Esophagus muscularis mucosa (tissue), 4 donors: ENCODE measurements around the gene TAF3.

ENCODE experiments used
- CTCF ChIP-seq, 3 experiments: fragments of 200-600 bp in 2 of 3; fragments of 450-650 bp in 1 of 3; sonication (generic) in 2 of 3; IDR thresholded peaks; one replicate each; pipeline ENCODE4 v1.5.1; 2017 to 2019; ENCODE audit warnings: antibody characterized with exemption in 3 of 3, mild to moderate bottlenecking in 2 of 3, moderate library complexity in 1 of 3
- EP300 ChIP-seq: sonication (generic); formaldehyde crosslinking; IDR thresholded peaks from one replicate; pipeline ENCODE4 v1.6.1; 2017; ENCODE audit warnings: antibody characterized with exemption
- POLR2A ChIP-seq: fragments of 450-650 bp; IDR thresholded peaks from one replicate; pipeline ENCODE4 v1.6.1; 2017; ENCODE audit warnings: antibody characterized with exemption, moderate library complexity, mild to moderate bottlenecking, low read depth
- POLR2AphosphoS5 ChIP-seq, 2 donors: sonication (generic); formaldehyde crosslinking; IDR thresholded peaks; one replicate each; pipeline ENCODE4 v1.6.1; 2017; ENCODE audit warnings: antibody characterized with exemption in 2 of 2

- TF ChIP-seq POLR2AphosphoS5 (IDR thresholded peaks at IDR 0.05): no peak
- no peak for TF ChIP-seq CTCF (IDR thresholded peaks at IDR 0.05)
- no peak for TF ChIP-seq POLR2A
- TF ChIP-seq EP300: no peak
Measured at GRCh38 chr10:7955446-7955845, 137.1 kb downstream of the TAF3 start.
